PC-9 (cell line): ENCODE data around the gene PTPRD.

Experiments used
- CTCF ChIP-seq: fragments of 200-600 bp; sonication (generic); conservative IDR thresholded peaks from 2 replicates; pipeline ENCODE4 v1.6.1; 2017; ENCODE audit warnings: mixed run types, antibody characterized with exemption, mild to moderate bottlenecking, moderate library complexity
- EZH2 ChIP-seq: fragments of 200-600 bp; sonication (generic); IDR thresholded peaks from 2 replicates; pipeline ENCODE4 v1.8.0; 2017; ENCODE audit warnings: antibody characterized with exemption, low read depth

- no peak for TF ChIP-seq CTCF
- TF ChIP-seq EZH2 = no peak
These were observed 1089.2 kb downstream of the PTPRD start for GRCh38 chr9:9523476-9524139.
